Activated CD8-positive, alpha-beta memory T cell treated with anti-CD3 and anti-CD28 coated beads, Interleukin-2, amount 50 U/mL, for 48 hours (primary cell): Measurements from ENCODE around the gene CIZ1.

Source experiments
- DNase-seq: peaks from one replicate; pipeline ENCODE4 v3.0.0-alpha.2; 2020

CIZ1 gene

DNA sequence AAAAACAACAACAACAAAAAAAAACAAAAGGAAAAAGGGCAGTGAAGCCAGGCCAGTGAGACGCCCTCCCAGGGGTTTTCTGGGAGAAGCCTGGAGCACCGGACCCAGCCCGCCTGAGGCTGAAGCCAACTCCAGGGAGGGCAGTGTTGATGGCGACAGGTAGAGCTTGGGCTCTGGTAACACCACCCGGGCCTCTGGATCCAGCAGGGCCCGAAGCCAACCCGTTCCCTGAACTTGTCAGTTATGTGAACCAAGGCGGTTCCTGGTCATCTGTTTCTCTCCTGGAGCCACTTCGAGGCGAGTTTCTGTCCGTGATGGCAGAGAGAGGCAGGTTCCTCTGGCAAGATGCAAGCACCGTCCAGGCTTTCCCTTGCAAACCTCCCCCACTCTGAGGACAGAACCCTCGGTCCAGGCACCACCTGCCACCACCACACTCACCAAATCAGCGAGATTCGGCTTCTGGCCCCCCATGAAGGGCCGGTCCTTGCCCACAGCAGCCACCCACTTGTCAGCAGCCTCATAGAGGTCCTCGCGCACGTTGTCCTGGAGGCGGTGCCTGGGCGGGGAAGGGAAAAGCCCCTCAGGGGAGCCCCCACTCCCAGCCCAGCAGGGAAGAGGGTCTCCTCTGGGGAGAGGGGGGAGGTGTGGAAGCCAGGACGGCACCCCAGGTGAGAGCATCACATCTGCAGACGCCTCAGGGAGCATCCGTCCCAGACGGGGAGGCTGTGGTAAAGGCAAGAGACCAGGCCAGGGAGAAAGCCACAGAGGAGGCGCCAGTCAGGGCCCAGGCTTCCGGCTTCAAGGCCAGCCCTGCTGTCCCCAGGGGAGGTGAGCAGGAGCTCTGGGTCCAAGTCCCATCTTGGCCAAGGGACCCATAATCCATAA lies 69.2 kb downstream of the CIZ1 start:
- no peak for DNase-seq

DNA sequence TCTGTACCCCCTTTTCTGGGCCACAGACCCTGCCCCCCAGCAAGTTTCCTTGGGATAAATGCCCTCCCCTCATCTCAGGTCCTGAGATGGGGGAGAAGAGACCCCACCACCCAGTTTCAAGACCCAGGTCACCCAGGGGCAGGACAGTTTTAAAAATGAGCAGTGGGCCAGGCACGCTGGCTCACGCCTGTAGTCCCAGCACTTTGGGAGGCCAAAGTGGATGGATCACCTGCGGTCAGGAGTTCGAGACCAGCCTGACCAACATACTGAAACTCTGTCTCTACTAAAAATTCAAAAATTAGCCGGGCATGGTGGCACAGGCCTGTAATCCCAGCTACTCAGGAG lies 69.9 kb downstream of the CIZ1 start:
- DNase-seq = no peak

DNA sequence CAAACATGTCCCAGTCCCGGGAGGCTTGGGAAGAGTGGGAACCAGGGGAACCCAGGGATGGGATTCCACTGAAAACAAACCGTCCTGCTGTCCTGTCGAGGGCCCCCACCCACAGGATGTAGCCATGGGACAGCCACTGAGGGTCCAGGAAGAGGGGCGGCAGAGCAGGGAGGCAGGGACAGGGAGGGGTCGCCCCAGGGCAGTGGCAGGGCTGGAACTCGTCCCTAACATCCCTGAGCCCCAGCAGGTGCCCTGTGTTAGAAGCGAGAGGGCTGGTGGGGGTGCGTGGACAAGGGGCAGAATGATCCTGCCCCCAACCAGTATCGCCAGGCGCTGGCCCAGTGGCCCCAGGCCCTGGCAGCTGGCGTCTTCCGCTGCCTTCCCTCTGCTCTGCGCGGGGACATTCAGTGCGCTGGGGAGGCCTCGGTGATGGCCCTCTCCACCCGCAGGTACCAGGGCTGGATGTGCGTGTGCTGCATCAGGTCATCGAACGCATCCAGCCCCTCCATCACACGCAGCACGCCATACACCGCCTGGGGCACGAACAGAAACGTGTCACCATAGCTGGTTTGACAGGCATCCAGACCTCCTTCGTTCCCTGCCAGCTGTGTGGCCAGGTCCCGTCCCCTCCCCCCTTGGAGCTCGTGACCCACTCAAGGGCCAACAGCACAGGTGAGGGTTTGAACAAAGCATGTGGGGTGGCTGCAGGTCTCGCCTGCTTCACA lies 70.5 kb downstream of the CIZ1 start:
- DNase-seq = no peak

DNA sequence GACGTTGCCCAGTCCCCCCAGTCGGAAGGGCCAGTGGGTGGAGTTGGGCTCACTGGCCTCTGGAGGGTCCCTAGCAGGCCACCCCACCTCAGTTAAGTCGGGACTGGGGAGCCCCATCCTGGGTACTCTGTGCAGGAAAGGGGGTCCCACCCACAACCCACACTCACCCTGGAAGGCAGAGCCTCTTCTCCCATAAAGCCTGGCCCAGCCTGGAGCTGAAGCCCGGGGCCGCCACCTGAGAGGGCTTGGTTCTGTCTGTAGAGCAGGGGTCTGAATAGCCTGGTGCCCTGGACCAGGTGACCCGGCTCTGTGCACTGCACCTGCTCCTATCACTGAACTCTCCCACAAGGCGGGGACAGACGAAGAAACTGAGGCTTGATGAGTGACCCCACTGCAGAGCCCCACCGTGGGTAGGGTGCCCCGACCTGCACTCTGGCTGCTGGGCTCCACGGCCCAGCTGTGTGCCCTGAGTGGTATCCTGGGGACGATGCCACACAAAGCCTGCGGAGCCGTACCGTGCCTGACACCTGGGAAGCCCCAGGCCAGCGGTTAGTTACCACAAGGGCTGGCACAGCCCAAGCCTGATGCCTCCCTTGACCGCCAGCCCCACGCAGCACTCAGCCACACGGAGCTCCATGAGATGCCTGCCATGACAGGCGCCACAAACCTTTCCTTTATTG lies 71.2 kb downstream of the CIZ1 start:
- DNase-seq = no peak

DNA sequence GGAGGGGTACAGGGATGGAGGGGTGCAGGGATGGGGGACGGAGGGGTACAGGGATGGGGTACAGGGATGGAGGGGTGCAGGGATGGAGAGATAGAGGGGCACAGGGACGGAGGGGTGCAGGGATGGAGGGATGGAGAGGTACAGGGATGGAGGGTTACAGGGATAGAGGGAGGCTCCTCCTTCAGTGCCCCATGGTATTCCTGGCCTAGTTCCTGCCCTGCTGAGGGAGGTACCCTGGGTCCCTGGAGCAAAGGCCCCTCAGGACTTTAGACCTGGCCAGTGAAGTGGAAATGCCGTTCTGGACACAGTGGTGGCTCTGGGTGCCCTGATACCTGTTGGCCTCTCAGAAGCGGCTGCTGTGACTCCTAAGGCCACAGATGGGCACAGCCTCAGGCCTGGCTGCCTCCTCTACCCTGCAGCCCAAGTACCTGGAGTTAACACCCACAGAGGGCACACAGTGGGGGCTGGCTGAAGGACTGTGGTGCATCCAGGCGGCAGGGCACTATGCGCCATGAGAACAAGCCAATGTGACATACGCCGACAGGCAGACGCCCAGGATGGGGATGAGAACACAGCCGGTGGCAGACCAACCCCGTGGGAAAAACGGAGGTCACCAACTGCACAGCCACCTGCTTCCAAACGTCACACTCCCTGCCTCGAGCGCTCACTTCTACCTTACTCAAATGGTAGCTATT lies 72.3 kb downstream of the CIZ1 start:
- DNase-seq = no peak

DNA sequence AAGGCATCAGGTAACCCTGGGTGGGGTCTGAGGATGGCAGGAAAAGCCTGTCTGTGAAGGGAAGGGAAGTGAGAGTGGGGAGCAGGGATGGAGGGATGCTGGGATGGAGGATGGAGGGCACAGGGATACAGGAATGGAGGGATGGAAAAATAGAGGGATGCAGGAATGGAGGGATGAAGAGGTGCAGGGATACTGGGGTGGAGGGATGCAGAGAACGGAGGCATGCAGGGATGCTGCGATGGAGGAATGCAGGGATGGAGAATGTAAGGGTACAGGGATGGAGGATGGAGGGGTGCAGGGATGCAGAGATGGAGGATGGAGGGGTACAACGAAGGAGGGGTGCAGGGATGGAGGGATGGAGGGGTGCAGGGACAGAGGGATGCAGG lies 72.9 kb downstream of the CIZ1 start:
- no peak for DNase-seq

DNA sequence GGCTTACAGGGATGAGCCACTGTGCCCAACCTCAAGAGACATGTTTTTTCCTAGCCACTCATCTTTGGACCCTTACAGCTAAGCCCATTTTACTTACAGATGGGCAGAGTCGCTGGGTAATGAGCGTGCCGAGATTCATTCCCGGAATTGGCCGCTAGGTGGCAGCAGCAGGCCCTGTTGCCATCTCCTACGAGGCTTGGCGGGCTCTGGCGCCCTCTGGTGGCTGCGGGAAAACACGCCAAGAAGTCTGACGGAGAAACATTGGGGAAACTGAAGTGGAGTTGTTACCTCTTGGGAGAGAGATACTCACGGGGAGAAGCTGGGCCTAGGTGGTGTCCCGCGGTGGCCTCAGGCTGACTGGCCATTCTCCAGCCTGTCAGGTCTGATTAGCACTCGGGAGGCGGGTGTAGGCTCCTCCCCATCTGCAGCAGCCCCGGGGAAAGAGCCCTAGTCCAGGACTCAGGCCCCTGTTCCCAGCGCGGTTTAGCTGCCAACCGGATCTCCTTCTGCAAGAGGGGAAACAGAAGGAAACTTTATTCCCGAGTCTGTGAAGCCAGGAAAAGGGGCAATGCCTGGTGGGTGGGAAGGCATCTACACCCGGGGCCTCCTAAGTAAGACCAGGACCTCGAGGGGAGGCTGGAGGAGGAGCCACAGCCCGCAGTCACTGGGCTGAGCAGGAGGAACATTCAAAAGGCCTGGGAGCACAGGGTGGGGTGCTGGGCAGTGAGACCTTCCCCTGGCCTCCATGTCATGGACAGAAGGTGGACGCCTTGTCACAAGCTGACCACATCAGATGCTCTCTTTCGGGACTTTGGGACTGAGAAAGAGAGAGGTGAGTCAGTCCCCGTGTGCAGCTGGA lies 73.5 kb downstream of the CIZ1 start:
- DNase-seq = peak; percentile 100

DNA sequence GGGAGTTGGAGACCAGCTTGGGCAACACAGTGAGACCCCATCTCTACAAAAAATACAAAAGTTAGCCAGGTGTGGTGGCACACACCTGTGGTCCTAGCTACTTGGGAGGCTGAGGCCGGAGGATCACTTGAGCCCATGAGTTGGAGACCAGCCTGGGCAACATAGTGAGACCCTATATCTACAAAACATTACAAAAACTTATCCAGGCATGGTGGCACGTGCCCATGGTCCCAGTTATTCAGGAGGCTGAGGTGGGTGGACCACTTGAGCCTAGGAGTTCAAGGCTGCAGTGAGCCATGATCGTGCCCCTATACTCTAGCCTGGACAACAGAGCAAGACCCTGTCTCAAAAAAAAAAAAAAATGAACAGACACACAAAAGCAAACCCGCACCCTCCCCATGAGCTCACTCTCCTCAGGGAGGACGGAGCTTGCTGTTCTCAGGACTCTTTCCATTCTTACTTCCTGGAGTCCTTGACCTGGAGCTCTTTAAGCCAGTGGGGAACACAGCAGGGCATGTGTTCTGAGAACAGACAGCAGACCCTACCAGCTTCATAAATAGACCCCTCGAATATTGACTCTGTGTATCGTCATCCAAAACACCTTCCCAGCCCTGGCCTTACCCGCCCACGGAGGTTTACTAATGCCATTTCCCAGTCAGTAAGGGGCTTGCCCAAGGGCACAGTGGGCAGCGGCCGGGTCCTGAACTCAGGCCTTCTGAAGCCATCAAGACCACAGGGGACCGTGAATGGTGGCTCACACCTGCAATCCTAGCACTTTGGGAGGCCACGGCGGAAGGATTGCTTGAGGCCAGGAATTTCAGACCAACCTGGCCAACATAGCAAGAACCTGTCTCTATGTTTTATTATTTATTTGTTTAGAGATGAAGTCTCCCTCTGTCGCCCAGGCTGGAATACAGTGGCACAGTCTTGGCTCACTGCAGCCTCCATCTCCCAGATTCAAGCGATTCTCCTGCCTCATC lies 75.0 kb downstream of the CIZ1 start:
- no peak for DNase-seq
